Small intestine (tissue), 7 donors: ENCODE measurements around the gene NTN4. TPM values are rescaled to one million over a fixed set of nuclear protein-coding genes. Genes with fewer than 3 reads are reported as not detected.

Experiments
- DNase-seq, 2 donors: peaks; one replicate each; pipeline versions ENCODE4 v3.0.0 to v3.0.0-alpha.2; 2013
- FAIRE-seq: peaks from 2 replicates; lab custom pipeline; 2012; peaks lifted over from hg19 to GRCh38; lab: Jason Lieb, UNC
- H3K27ac ChIP-seq, 3 donors: one replicate each; pipeline ENCODE4 v1.5.1; 2013; ENCODE audit warnings: low read length in 2 of 3, mild to moderate bottlenecking in 2 of 3, control low read depth in 1 of 3, inconsistent platforms in 1 of 3, low read depth in 1 of 3, moderate library complexity in 1 of 3
- H3K27me3 ChIP-seq, 3 donors: one replicate each; pipeline ENCODE4 v1.6.1; 2013; ENCODE audit warnings: low read length in 3 of 3, inconsistent platforms in 1 of 3; ENCODE audit not compliant: control insufficient read depth in 3 of 3, insufficient read depth in 3 of 3
- H3K36me3 ChIP-seq, 3 donors: one replicate each; pipeline ENCODE4 v1.6.1; 2013; ENCODE audit warnings: low read length in 3 of 3, inconsistent platforms in 1 of 3, low read depth in 1 of 3, mild to moderate bottlenecking in 1 of 3, moderate library complexity in 1 of 3; ENCODE audit not compliant: control insufficient read depth in 3 of 3, insufficient read depth in 2 of 3
- H3K4me1 ChIP-seq, 3 donors: one replicate each; pipeline ENCODE4 v1.6.1; 2013; ENCODE audit warnings: low read length in 2 of 3, inconsistent platforms in 1 of 3, low read depth in 1 of 3, mild to moderate bottlenecking in 1 of 3, moderate library complexity in 1 of 3; ENCODE audit not compliant: control insufficient read depth in 3 of 3, insufficient read depth in 2 of 3
- H3K4me3 ChIP-seq, 3 donors: one replicate each; pipeline ENCODE4 v1.5.1; 2013; ENCODE audit warnings: low read length in 3 of 3, control low read depth in 1 of 3, inconsistent platforms in 1 of 3, low read depth in 1 of 3, mild to moderate bottlenecking in 1 of 3, moderate library complexity in 1 of 3
- H3K9me3 ChIP-seq, 2 donors: one replicate each; pipeline ENCODE4 v1.6.1; 2013; ENCODE audit warnings: low read depth in 1 of 2, low read length in 1 of 2; ENCODE audit not compliant: control insufficient read depth in 2 of 2, insufficient read depth in 1 of 2
- WGBS, 3 donors: extraction: QIAGEN DNeasy Blood & Tissue Kit; methylation state at CpG; one replicate each; pipeline ENCODE4 v1.1.7; 2013; 5-methylcytosine and 5-hydroxymethylcytosine counted together
- polyA plus RNA-seq, 4 donors: library from polyadenylated mRNA; stranded (reverse) in 3 of 4; unstranded in 1 of 4; fragments of 200-250 nt in 3 of 4; fragments of 120-200 nt in 1 of 4; gene quantifications; one replicate each; pipeline versions ENCODE4 v1.2.1 to v1.2.3, GENCODE V29; 2013
- donor health status: healthy with polysubstance abuse.
- donor health status: control.
- donor health status: control.
- donor health status: Bipolar disorder and iron deficiency.
- donor health status: healthy.

Gene NTN4
- polyA plus RNA-seq, 4 donors, result 1.6 to 45.7 (median 9.8) TPM

- Histone ChIP-seq H3K9me3 (no peaks in the 10 kb centered on the region), H3K27ac (no peak overlapping the region), H3K36me3 (no peaks in the 10 kb centered on the region), H3K27me3 (no peaks in the 10 kb centered on the region), H3K4me3 (no peak overlapping the region), H3K4me1 (peaks cover 0 to 33% (median 4%) of the 10 kb centered on the region in 3 donors)
- no peak for DNase-seq
- no peak for FAIRE-seq
- 78 to 93% (median 87%) methylated on average over 24 of the region's 24 CpGs for WGBS, 3 donors
These were observed 153.6 kb downstream of the NTN4 start for GRCh38 chr12:95637010-95637409.

GRCh38 chr12:95634622-95635621 lies 155.6 kb downstream of the NTN4 start:
- peak overlapping the region; percentile 24 to 76 (median 71) for H3K27ac ChIP-seq
- 31 to 62% (median 45%) methylated on average over 9 of the region's 9 CpGs for WGBS, 3 donors

GRCh38 chr12:95633732-95634465 lies 156.7 kb downstream of the NTN4 start:
- FAIRE-seq (no peak), DNase-seq (peak in 1 of 2 donors; percentile 76)
- H3K27ac ChIP-seq, result peak overlapping the region in 2 of 3 donors; percentile 55 to 76
- peaks cover 0 to 26% (median 4%) of the 10 kb centered on the region in 3 donors for H3K4me1 ChIP-seq
- WGBS, 3 donors, result 6 to 19% (median 11%) methylated on average over 5 of the region's 5 CpGs
- H3K9me3 ChIP-seq, result no peaks in the 10 kb centered on the region
- H3K36me3 ChIP-seq, result no peaks in the 10 kb centered on the region
- no peak overlapping the region for H3K4me3 ChIP-seq
- H3K27me3 ChIP-seq, result no peaks in the 10 kb centered on the region

More at GRCh38 chr12:95634622-95635621, 155.6 kb downstream of the NTN4 start:
- H3K36me3 ChIP-seq, result no peaks in the 10 kb centered on the region
- FAIRE-seq (no peak), DNase-seq (peak; percentile 87 to 94)
- H3K4me3 ChIP-seq, result no peak overlapping the region
- H3K4me1 ChIP-seq, result peaks cover 0 to 26% (median 4%) of the 10 kb centered on the region in 3 donors
- no peaks in the 10 kb centered on the region for H3K9me3 ChIP-seq
- no peaks in the 10 kb centered on the region for H3K27me3 ChIP-seq

- WGBS, 3 donors, result 25 to 58% (median 39%) methylated on average over 9 of the region's 9 CpGs
- FAIRE-seq, result no peak
These were observed 157.4 kb downstream of the NTN4 start for GRCh38 chr12:95633049-95633731.

GRCh38 chr12:95630496-95630895 lies 160.1 kb downstream of the NTN4 start:
- no peak overlapping the region for H3K4me3 ChIP-seq
- FAIRE-seq (no peak), DNase-seq (no peak)
- H3K27ac ChIP-seq, result no peak overlapping the region
- no peaks in the 10 kb centered on the region for H3K9me3 ChIP-seq
- no peaks in the 10 kb centered on the region for H3K36me3 ChIP-seq
- 82 to 89% (median 83%) methylated on average over 5 of the region's 5 CpGs for WGBS, 3 donors
- peaks cover 0 to 25% (median 4%) of the 10 kb centered on the region in 3 donors for H3K4me1 ChIP-seq
- no peaks in the 10 kb centered on the region for H3K27me3 ChIP-seq

More at GRCh38 chr12:95633049-95633731, 157.4 kb downstream of the NTN4 start:
- Histone ChIP-seq H3K4me1 (peaks cover 0 to 26% (median 4%) of the 10 kb centered on the region in 3 donors), H3K9me3 (no peaks in the 10 kb centered on the region), H3K27ac (peak overlapping the region; percentile 55 to 76 (median 56)), H3K27me3 (no peaks in the 10 kb centered on the region), H3K4me3 (no peak overlapping the region), H3K36me3 (no peaks in the 10 kb centered on the region)
- DNase-seq, result peak; percentile 76 to 81

GRCh38 chr12:95629392-95629791 lies 161.2 kb downstream of the NTN4 start:
- FAIRE-seq (no peak), DNase-seq (no peak)
- Histone ChIP-seq H3K4me1 (peaks cover 0 to 14% (median 4%) of the 10 kb centered on the region in 3 donors), H3K36me3 (no peaks in the 10 kb centered on the region), H3K27ac (no peak overlapping the region), H3K27me3 (no peaks in the 10 kb centered on the region), H3K4me3 (no peak overlapping the region), H3K9me3 (no peaks in the 10 kb centered on the region)
- 70 to 93% (median 85%) methylated on average over 3 of the region's 3 CpGs for WGBS, 3 donors

- DNase-seq (no peak), FAIRE-seq (no peak)
- Histone ChIP-seq H3K36me3 (no peaks in the 10 kb centered on the region), H3K9me3 (no peaks in the 10 kb centered on the region), H3K27me3 (no peaks in the 10 kb centered on the region), H3K27ac (no peak overlapping the region), H3K4me3 (no peak overlapping the region), H3K4me1 (no peaks in the 10 kb centered on the region)
- WGBS, 3 donors, result 75 to 88% (median 85%) methylated on average over 5 of the region's 5 CpGs
These were observed 163.7 kb downstream of the NTN4 start for GRCh38 chr12:95626854-95627253.

- no peak overlapping the region for H3K4me3 ChIP-seq
- no peaks in the 10 kb centered on the region for H3K36me3 ChIP-seq
- H3K9me3 ChIP-seq, result no peaks in the 10 kb centered on the region
- WGBS, 3 donors, result 20 to 64% (median 37%) methylated on average over 4 of the region's 4 CpGs
- DNase-seq (no peak), FAIRE-seq (no peak)
- no peak overlapping the region for H3K27ac ChIP-seq
- no peaks in the 10 kb centered on the region for H3K4me1 ChIP-seq
- no peaks in the 10 kb centered on the region for H3K27me3 ChIP-seq
These were observed 165.6 kb downstream of the NTN4 start for GRCh38 chr12:95625012-95625411.
